ENCODE results near the gene WDR81. TPM values are rescaled to one million over a fixed set of nuclear protein-coding genes. Genes with fewer than 3 reads are reported as not detected.
"Not testable (repeated sequence)": the region's sequence is repeated elsewhere in the genome, so short reads cannot be mapped to it uniquely, and the experiment has no call there.

The WDR81 gene
- total RNA-seq, 4 donors from 2014 or later, result 12.5 to 33.8 (median 21.1) TPM

GRCh38 chr17:1769822-1770477 is 45.4 kb downstream of the WDR81 start:
- no peaks in the 10 kb centered on the region for H3K9me3 ChIP-seq
- H3K4me1 ChIP-seq, result peaks cover 24 to 73% (median 54%) of the 10 kb centered on the region in 3 donors
- no peaks in the 10 kb centered on the region for H3K27me3 ChIP-seq
- WGBS, 2 donors, result 20 to 21% methylated on average over 11 of the region's 21 CpGs
- no peak for DNase-seq
- TF ChIP-seq POLR2A (IDR thresholded peaks at IDR 0.05) (no peak), CTCF (IDR thresholded peaks at IDR 0.05) (no peak)
- peak overlapping the region in 1 of 4 donors; percentile 39 for H3K4me3 ChIP-seq
- H3K27ac ChIP-seq, result peak overlapping the region; percentile 71 to 85 (median 80)
- intact Hi-C loops (cut with DNase I), result no loop called here
- peaks cover 0 to 10% (median 0%) of the 10 kb centered on the region in 3 donors for H3K36me3 ChIP-seq

- DNase-seq; H3K27me3 ChIP-seq; H3K9me3 ChIP-seq; H3K4me3 ChIP-seq; intact Hi-C loops (cut with DNase I): not testable (repeated sequence)
- Histone ChIP-seq H3K4me1 (peaks cover 18 to 54% (median 35%) of the 10 kb centered on the region in 3 donors), H3K27ac (peak overlapping the region; percentile 30 to 82 (median 62)), H3K36me3 (peaks cover 0 to 42% (median 0%) of the 10 kb centered on the region in 3 donors)
- 48 to 55% methylated on average over 11 to 12 of the region's 12 CpGs for WGBS, 2 donors
Measured at GRCh38 chr17:1773000-1773695, 48.6 kb downstream of the WDR81 start.

- Histone ChIP-seq H3K36me3 (peaks cover 0 to 47% (median 0%) of the 10 kb centered on the region in 3 donors), H3K27me3 (no peaks in the 10 kb centered on the region), H3K27ac (peak overlapping the region; percentile 30 to 82 (median 62)), H3K4me3 (no peak overlapping the region), H3K9me3 (no peaks in the 10 kb centered on the region), H3K4me1 (peaks cover 18 to 54% (median 35%) of the 10 kb centered on the region in 3 donors)
- intact Hi-C loops (cut with DNase I), result no loop called here
- TF ChIP-seq CTCF (IDR thresholded peaks at IDR 0.05) (no peak), POLR2A (IDR thresholded peaks at IDR 0.05) (no peak)
- 31 to 60% methylated on average over 2 to 7 of the region's 7 CpGs for WGBS, 2 donors
- no peak for DNase-seq
Measured at GRCh38 chr17:1773696-1774181, 49.2 kb downstream of the WDR81 start.

GRCh38 chr17:1774390-1775176 is 50.1 kb downstream of the WDR81 start:
- H3K27me3 ChIP-seq, result no peaks in the 10 kb centered on the region
- H3K27ac ChIP-seq, result peak overlapping the region in 1 of 4 donors; percentile 82
- DNase-seq, result no peak
- intact Hi-C loops (cut with DNase I), result no loop called here
- WGBS, 2 donors, result 83 to 91% methylated on average over 19 to 21 of the region's 21 CpGs
- H3K4me1 ChIP-seq, result peaks cover 14 to 56% (median 32%) of the 10 kb centered on the region in 3 donors
- H3K9me3 ChIP-seq, result no peaks in the 10 kb centered on the region
- H3K36me3 ChIP-seq, result peaks cover 0 to 49% (median 0%) of the 10 kb centered on the region in 3 donors
- no peak for TF ChIP-seq POLR2A (IDR thresholded peaks at IDR 0.05)
- TF ChIP-seq CTCF (IDR thresholded peaks at IDR 0.05), result no peak
- no peak overlapping the region for H3K4me3 ChIP-seq

- intact Hi-C loops (cut with DNase I), result no loop called here
- Histone ChIP-seq H3K4me1 (peaks cover 8 to 56% (median 26%) of the 10 kb centered on the region in 3 donors), H3K36me3 (peaks cover 0 to 60% (median 4%) of the 10 kb centered on the region in 3 donors), H3K27ac (no peak overlapping the region), H3K27me3 (no peaks in the 10 kb centered on the region), H3K9me3 (no peaks in the 10 kb centered on the region), H3K4me3 (no peak overlapping the region)
- no peak for DNase-seq
- TF ChIP-seq CTCF (IDR thresholded peaks at IDR 0.05) (no peak), POLR2A (IDR thresholded peaks at IDR 0.05) (no peak)
- WGBS, 2 donors, result 90 to 94% methylated on average over 5 to 7 of the region's 10 CpGs
Measured at GRCh38 chr17:1776328-1776727, 51.8 kb downstream of the WDR81 start.

Measured in esophagus squamous epithelium (tissue), 5 donors.